ENCODE data around the gene SOD1. TPM values are rescaled to one million over a fixed set of nuclear protein-coding genes. Genes with fewer than 3 reads are reported as not detected.
"Not testable (repeated sequence)": the region's sequence is repeated elsewhere in the genome, so short reads cannot be mapped to it uniquely, and the experiment has no call there.

Gene SOD1
- total RNA-seq, 1 donor from 2014 or later, result 183 TPM

- H3K4me2 ChIP-seq, result no peak overlapping the region
- peaks cover 45% of the 10 kb centered on the region for H4K20me1 ChIP-seq (ENCODE audit: low read depth)
- no peak for TF ChIP-seq EZH2phosphoT487 (IDR thresholded peaks at IDR 0.05)
- TF ChIP-seq EZH2 (IDR thresholded peaks at IDR 0.05), result no peak
- TF ChIP-seq CTCF (IDR thresholded peaks at IDR 0.05), result no peak
- H3K27me3 Mint-ChIP-seq (ENCODE audit: insufficient read depth, low read depth), result no peaks in the 10 kb centered on the region
- H3K36me3 ChIP-seq, result peaks cover 15% of the 10 kb centered on the region
- no peaks in the 10 kb centered on the region for H3K9me3 ChIP-seq (ENCODE audit: low read depth)
- peaks cover 30% of the 10 kb centered on the region for H3K4me1 Mint-ChIP-seq
- no peaks in the 10 kb centered on the region for H3K9me3 Mint-ChIP-seq
- peak overlapping the region; percentile 59 for H3K27ac Mint-ChIP-seq
- DNase-seq (ENCODE audit: low spot score), result no peak
- peaks cover 29% of the 10 kb centered on the region for H3K36me3 Mint-ChIP-seq
- no peak overlapping the region for H3K4me3 ChIP-seq
- peaks cover 47% of the 10 kb centered on the region for H3K79me2 ChIP-seq (ENCODE audit: low read depth)
- H3K4me1 ChIP-seq, result peaks cover 6% of the 10 kb centered on the region
- H3F3A ChIP-seq (ENCODE audit: low read depth), result peaks cover 41% of the 10 kb centered on the region
- no peaks in the 10 kb centered on the region for H3K27me3 ChIP-seq
- H3K9ac ChIP-seq, result no peak overlapping the region
- H3K4me3 Mint-ChIP-seq, result no peak overlapping the region
- no peak overlapping the region for H2AFZ ChIP-seq (replicated peaks)
- H3K27ac ChIP-seq, result no peak overlapping the region
Measured at GRCh38 chr21:31665397-31665796, 5.9 kb downstream of the SOD1 start.

- H3K4me2 ChIP-seq; H3K27ac ChIP-seq; H3K4me3 Mint-ChIP-seq; H3K4me1 ChIP-seq; H3K4me3 ChIP-seq; H3K9me3 ChIP-seq (ENCODE audit: low read depth); H3K27ac Mint-ChIP-seq; H3K9me3 Mint-ChIP-seq; DNase-seq (ENCODE audit: low spot score); H3K27me3 Mint-ChIP-seq (ENCODE audit: insufficient read depth, low read depth); H3K9ac ChIP-seq; H2AFZ ChIP-seq (replicated peaks); H3K27me3 ChIP-seq: not testable (repeated sequence)
- peaks cover 45% of the 10 kb centered on the region for H3F3A ChIP-seq (ENCODE audit: low read depth)
- peaks cover 31% of the 10 kb centered on the region for H3K36me3 Mint-ChIP-seq
- H3K4me1 Mint-ChIP-seq, result peaks cover 25% of the 10 kb centered on the region
- peaks cover 42% of the 10 kb centered on the region for H3K79me2 ChIP-seq (ENCODE audit: low read depth)
- H3K36me3 ChIP-seq, result peaks cover 15% of the 10 kb centered on the region
- H4K20me1 ChIP-seq (ENCODE audit: low read depth), result peaks cover 44% of the 10 kb centered on the region
Measured at GRCh38 chr21:31665869-31666268, 6.4 kb downstream of the SOD1 start.

GRCh38 chr21:31666445-31667010 is 7.0 kb downstream of the SOD1 start:
- no peak overlapping the region for H3K9ac ChIP-seq
- Mint-ChIP-seq H3K27ac (no peak overlapping the region), H3K4me1 (peaks cover 21% of the 10 kb centered on the region), H3K9me3 (no peaks in the 10 kb centered on the region), H3K36me3 (peaks cover 31% of the 10 kb centered on the region), H3K4me3 (no peak overlapping the region), H3K27me3 (ENCODE audit: insufficient read depth, low read depth) (no peaks in the 10 kb centered on the region)
- H2AFZ ChIP-seq (replicated peaks), result no peak overlapping the region
- no peak for DNase-seq (ENCODE audit: low spot score)
- no peak for TF ChIP-seq EZH2phosphoT487 (IDR thresholded peaks at IDR 0.05)
- no peak for TF ChIP-seq EZH2 (IDR thresholded peaks at IDR 0.05)
- no peak for TF ChIP-seq CTCF (IDR thresholded peaks at IDR 0.05)
- H3K4me2 ChIP-seq, result no peak overlapping the region
- no peak overlapping the region for H3K4me3 ChIP-seq
- peaks cover 49% of the 10 kb centered on the region for H3F3A ChIP-seq (ENCODE audit: low read depth)
- H3K4me1 ChIP-seq, result no peaks in the 10 kb centered on the region
- H3K9me3 ChIP-seq (ENCODE audit: low read depth), result no peaks in the 10 kb centered on the region
- no peaks in the 10 kb centered on the region for H3K27me3 ChIP-seq
- H3K36me3 ChIP-seq, result peaks cover 15% of the 10 kb centered on the region
- H3K27ac ChIP-seq, result no peak overlapping the region
- peaks cover 36% of the 10 kb centered on the region for H3K79me2 ChIP-seq (ENCODE audit: low read depth)
- H4K20me1 ChIP-seq (ENCODE audit: low read depth), result peaks cover 37% of the 10 kb centered on the region

- Mint-ChIP-seq H3K9me3 (no peaks in the 10 kb centered on the region), H3K36me3 (peaks cover 28% of the 10 kb centered on the region), H3K27ac (no peak overlapping the region), H3K4me1 (peaks cover 16% of the 10 kb centered on the region), H3K27me3 (ENCODE audit: insufficient read depth, low read depth) (no peaks in the 10 kb centered on the region), H3K4me3 (no peak overlapping the region)
- no peak overlapping the region for H3K4me3 ChIP-seq
- DNase-seq (ENCODE audit: low spot score), result no peak
- no peak for TF ChIP-seq EZH2 (IDR thresholded peaks at IDR 0.05)
- no peak for TF ChIP-seq EZH2phosphoT487 (IDR thresholded peaks at IDR 0.05)
- no peak for TF ChIP-seq CTCF (IDR thresholded peaks at IDR 0.05)
- H3K9ac ChIP-seq, result no peak overlapping the region
- H3K4me2 ChIP-seq, result no peak overlapping the region
- H3F3A ChIP-seq (ENCODE audit: low read depth), result peaks cover 55% of the 10 kb centered on the region
- H3K27ac ChIP-seq, result no peak overlapping the region
- no peak overlapping the region for H2AFZ ChIP-seq (replicated peaks)
- no peaks in the 10 kb centered on the region for H3K9me3 ChIP-seq (ENCODE audit: low read depth)
- peaks cover 9% of the 10 kb centered on the region for H3K36me3 ChIP-seq
- H3K79me2 ChIP-seq (ENCODE audit: low read depth), result peaks cover 30% of the 10 kb centered on the region
- H3K4me1 ChIP-seq, result no peaks in the 10 kb centered on the region
- H4K20me1 ChIP-seq (ENCODE audit: low read depth), result peaks cover 31% of the 10 kb centered on the region
- H3K27me3 ChIP-seq, result no peaks in the 10 kb centered on the region
Measured at GRCh38 chr21:31667132-31667531, 7.6 kb downstream of the SOD1 start.

All from neural progenitor cell (in vitro differentiated cells).